Nephron progenitor cell (in vitro differentiated cells): ENCODE results near the gene SATB2.
A peak's percentile ranks its signal among the peaks of the same experiment; 100 is the strongest.

ENCODE experiments used
- DNase-seq: peaks from one replicate; pipeline ENCODE4 v3.0.0; 2021
- H3K27ac Mint-ChIP-seq: 2 replicates; pipeline ENCODE4 v1.8.0; 2021; ENCODE audit warnings: mild to moderate bottlenecking, moderate library complexity, mixed read lengths
- H3K27me3 Mint-ChIP-seq: 2 replicates; pipeline ENCODE4 v1.8.0; 2021; ENCODE audit warnings: mild to moderate bottlenecking, low read depth, mixed read lengths; ENCODE audit not compliant: poor library complexity
- H3K36me3 Mint-ChIP-seq: 2 replicates; pipeline ENCODE4 v1.8.0; 2021; ENCODE audit warnings: low read depth, mixed read lengths
- H3K4me1 Mint-ChIP-seq: 2 replicates; pipeline ENCODE4 v1.8.0; 2021; ENCODE audit warnings: mixed read lengths
- H3K4me3 Mint-ChIP-seq: 2 replicates; pipeline ENCODE4 v1.8.0; 2021; ENCODE audit warnings: mild to moderate bottlenecking, moderate library complexity, mixed read lengths
- H3K9me3 Mint-ChIP-seq: 2 replicates; pipeline ENCODE4 v1.8.0; 2021; ENCODE audit warnings: mild to moderate bottlenecking, moderate library complexity, mixed read lengths
- TF ChIP-seq, protein P1 (sequence below): fragments of 200-600 bp; sonication (generic); IDR thresholded peaks from 2 replicates; pipeline ENCODE4 v1.5.0; 2021; ENCODE audit warnings: antibody characterized with exemption

SATB2 gene

DNA sequence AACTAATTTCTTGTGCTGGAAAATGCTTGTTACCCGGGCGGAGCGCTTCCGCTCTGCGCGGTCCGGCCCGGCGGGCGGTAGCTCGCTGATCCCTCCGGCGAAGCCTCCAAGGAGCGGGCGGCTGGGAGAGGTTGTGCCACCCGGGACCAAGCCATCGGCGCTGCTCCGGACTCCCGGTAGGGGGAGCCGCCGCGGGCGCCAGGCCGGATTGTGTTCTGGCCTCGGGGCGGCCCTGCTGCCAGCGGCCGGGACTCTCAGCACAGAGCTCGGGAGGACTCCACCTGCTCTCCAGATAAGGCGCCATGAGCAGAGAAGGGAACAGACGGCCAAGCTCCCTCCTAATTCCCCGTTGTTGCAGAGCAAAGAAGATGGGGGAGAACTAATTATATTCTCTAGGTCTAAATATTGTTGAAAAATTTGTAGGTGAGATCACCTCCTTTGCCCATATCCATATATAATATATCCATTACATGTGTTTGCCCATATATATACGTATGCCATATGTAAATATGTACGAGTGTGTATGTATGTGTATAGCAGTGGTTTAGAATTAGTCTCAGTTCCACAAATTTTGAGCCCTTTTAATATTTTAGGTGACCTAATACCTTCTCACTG, 13.8 kb upstream of the SATB2 start:
- Mint-ChIP-seq H3K9me3 (no peaks in the 10 kb centered on the region), H3K27ac (no peak overlapping the region), H3K4me3 (peak overlapping the region; percentile 80), H3K27me3 (peaks cover 84% of the 10 kb centered on the region), H3K36me3 (no peaks in the 10 kb centered on the region), H3K4me1 (peaks cover 67% of the 10 kb centered on the region)
- peak; percentile 89 for DNase-seq
- TF ChIP-seq, protein P1, sequence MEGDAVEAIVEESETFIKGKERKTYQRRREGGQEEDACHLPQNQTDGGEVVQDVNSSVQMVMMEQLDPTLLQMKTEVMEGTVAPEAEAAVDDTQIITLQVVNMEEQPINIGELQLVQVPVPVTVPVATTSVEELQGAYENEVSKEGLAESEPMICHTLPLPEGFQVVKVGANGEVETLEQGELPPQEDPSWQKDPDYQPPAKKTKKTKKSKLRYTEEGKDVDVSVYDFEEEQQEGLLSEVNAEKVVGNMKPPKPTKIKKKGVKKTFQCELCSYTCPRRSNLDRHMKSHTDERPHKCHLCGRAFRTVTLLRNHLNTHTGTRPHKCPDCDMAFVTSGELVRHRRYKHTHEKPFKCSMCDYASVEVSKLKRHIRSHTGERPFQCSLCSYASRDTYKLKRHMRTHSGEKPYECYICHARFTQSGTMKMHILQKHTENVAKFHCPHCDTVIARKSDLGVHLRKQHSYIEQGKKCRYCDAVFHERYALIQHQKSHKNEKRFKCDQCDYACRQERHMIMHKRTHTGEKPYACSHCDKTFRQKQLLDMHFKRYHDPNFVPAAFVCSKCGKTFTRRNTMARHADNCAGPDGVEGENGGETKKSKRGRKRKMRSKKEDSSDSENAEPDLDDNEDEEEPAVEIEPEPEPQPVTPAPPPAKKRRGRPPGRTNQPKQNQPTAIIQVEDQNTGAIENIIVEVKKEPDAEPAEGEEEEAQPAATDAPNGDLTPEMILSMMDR: peak; percentile 81

DNA sequence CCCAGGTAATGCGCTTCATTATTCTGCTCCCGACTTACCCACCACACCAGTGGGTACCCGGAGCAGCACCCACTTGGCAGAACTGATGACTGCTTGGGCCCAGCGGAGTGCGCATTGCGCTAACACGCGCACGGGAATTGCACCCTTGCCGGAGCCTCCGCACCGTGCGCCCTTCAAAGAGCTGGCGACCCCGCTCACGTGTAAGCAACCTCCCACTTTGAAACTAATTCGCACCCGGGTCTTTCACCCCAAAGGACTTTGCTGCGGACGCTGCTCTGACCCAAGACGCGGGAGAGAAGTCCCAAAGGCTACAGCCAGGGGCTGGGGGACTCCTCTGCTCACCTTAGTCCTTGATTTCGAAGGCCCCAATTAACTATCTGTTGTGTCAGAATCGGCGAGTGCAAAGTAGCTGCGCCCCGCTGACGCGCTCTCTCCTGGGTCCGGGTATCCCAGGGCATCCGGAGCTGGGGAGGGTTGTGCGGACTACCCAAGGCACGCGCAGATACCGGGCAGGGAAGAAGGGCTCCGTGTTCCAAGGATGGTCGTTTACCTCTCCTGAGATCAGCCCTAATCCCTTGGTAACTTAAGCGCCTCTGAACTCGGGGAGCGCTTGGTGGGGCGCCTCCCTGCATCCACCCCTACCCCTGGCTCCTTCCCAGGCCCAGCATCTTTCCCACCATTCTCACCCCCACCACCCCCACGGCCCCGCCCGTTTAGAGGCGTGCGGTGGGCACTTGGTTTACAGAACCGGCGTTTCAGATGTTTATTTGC, 13.1 kb upstream of the SATB2 start:
- Mint-ChIP-seq H3K27me3 (peaks cover 91% of the 10 kb centered on the region), H3K36me3 (no peaks in the 10 kb centered on the region), H3K4me1 (peaks cover 71% of the 10 kb centered on the region), H3K4me3 (peak overlapping the region; percentile 80), H3K9me3 (no peaks in the 10 kb centered on the region), H3K27ac (no peak overlapping the region)
- TF ChIP-seq, protein P1: no peak
- DNase-seq: no peak

DNA sequence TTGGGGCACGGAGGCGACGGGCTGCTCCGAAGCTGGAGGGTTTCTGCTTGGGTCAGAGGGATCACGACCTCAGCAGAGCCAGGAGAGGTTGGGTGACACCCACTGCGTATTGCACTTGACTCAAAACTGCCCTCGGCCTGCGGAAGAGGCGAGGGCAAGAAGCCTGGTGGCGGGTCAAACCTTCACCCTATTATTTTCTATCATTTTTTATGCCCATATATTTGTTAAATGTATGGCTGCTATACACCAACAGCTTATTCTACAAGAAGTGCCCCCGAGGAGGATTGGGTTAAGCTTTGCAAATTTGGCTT, 12.6 kb upstream of the SATB2 start:
- TF ChIP-seq, protein P1: no peak
- no peak for DNase-seq
- Mint-ChIP-seq H3K4me1 (peaks cover 69% of the 10 kb centered on the region), H3K27me3 (peaks cover 94% of the 10 kb centered on the region), H3K9me3 (no peaks in the 10 kb centered on the region), H3K36me3 (no peaks in the 10 kb centered on the region), H3K27ac (no peak overlapping the region), H3K4me3 (peak overlapping the region; percentile 80)

DNA sequence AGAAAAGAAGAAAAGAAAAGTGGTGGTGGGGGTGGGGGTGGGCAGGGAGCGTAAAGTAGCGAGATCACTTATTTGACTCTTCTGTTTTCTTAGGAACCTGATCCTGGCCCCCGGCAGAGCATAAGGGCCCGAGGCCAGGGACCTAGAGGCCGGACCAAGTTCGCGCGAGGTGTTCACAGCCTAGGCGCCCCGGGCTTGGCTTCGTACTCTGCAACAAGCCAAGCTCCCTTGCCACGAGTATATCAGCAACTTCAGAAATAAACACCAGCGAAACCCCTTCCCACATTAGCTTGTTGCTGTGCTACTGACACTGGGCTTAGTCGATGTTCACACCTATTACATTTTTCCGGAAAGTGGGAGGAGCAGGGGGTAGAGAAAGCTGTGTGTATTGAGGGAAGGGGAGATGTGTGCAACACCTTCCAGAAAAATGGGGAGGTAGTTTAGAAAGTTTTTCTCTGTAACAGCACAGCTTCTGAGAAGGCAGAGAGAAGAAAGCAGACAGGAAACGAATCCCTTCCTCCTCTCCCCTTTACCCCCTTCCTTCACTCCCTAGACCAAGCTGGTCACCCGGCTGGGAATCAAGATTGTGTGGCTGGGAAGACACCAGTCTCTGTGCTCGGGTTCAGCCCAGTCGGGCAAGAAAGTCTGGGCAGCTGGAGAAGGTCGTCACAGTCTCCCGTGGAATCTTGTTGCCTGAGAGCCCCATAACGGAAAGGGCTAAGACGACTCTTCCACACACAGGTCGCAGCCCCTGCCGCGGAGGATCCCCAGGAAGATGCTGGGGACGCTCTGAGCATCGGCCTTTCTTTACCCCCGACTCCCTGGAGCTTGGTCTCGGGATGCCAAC, 12.0 kb upstream of the SATB2 start:
- TF ChIP-seq, protein P1: no peak
- Mint-ChIP-seq H3K27me3 (peaks cover 94% of the 10 kb centered on the region), H3K4me1 (peaks cover 68% of the 10 kb centered on the region), H3K4me3 (peak overlapping the region; percentile 80), H3K9me3 (no peaks in the 10 kb centered on the region), H3K36me3 (no peaks in the 10 kb centered on the region), H3K27ac (no peak overlapping the region)
- no peak for DNase-seq

DNA sequence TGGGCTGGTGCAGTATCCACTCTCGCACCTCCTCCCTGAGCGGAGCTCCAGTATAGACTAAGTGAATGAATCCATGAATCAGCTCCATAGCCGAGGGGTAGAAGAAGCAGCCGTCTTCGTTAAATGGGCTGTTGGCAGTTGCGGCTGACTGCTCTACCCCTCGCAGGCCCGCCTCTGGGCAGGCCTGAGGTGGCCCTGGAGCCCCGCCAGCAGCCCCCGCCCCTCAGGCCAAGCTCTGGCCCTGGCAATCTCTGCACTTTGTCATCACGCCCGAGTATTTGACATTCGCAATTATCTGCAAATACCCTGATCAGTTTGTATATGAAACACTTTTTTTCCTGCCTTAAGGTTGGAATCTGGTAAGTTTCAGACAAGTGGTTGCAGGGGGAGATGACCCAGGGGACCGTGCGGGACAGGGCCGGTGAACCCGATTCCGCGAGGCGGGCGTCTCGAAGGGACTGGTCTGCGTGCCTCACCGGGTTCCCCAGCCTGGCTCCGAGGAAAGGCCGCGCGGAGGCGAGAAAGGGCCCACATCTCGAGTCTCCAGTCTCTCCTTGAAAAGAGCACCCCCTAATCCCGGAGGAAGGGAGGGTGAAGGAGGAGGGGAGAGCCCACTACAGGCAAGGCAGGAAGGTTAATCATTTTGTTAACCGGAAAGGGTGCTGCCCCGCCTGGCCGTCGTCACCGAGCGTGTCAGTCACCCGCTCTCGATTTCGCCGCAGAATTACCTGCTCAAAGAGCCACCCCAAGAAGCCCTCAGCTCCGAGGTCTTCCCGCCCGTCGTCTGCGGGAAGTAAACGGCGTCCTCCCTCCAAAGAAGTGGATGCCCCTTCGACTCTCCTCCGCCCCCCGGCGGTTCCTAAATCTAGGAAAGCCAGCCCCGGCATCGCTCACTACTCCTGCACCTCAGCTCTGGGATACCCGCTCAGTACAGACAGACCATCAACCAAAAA, 11.1 kb upstream of the SATB2 start:
- Mint-ChIP-seq H3K4me1 (peaks cover 62% of the 10 kb centered on the region), H3K4me3 (peak overlapping the region; percentile 80), H3K27me3 (peaks cover 98% of the 10 kb centered on the region), H3K9me3 (no peaks in the 10 kb centered on the region), H3K36me3 (no peaks in the 10 kb centered on the region), H3K27ac (no peak overlapping the region)
- DNase-seq: peak; percentile 36
- TF ChIP-seq, protein P1: no peak
